ENCODE results near the gene OR12D2.
"Not testable (repeated sequence)": the region's sequence is repeated elsewhere in the genome, so short reads cannot be mapped to it uniquely, and the experiment has no call there.

The OR12D2 gene

GRCh38 chr6:29395331-29395730 lies at the start of gene OR12D2:
TSS of gene OR12D2 (plus strand) at chr6:29395631. CDS start at chr6:29396700, 1,069 bp downstream.
- no peak for DNase-seq (ENCODE audit: low read depth)

- DNase-seq (ENCODE audit: low read depth) = not testable (repeated sequence)
These were observed 46.1 kb upstream of the OR12D2 start for GRCh38 chr6:29349348-29349747.

GRCh38 chr6:29354980-29355379 lies 40.5 kb upstream of the OR12D2 start:
- no peak for DNase-seq (ENCODE audit: low read depth)

GRCh38 chr6:29355603-29356002 lies 39.8 kb upstream of the OR12D2 start:
- no peak for DNase-seq (ENCODE audit: low read depth)

GRCh38 chr6:29368765-29369164 lies 26.7 kb upstream of the OR12D2 start, which contains the start of gene OR5V1:
TSS of gene OR5V1 (minus strand) at chr6:29368865. CDS start at chr6:29356195, 12,670 bp downstream.
- no peak for DNase-seq (ENCODE audit: low read depth)

- DNase-seq (ENCODE audit: low read depth) = no peak
These were observed 20.2 kb upstream of the OR12D2 start, which contains the start of gene OR12D3 for GRCh38 chr6:29375191-29375590. TSS of gene OR12D3 (minus strand) at chr6:29375291. CDS start at chr6:29375287, 4 bp downstream.

- DNase-seq (ENCODE audit: low read depth) = no peak
These were observed 19.4 kb upstream of the OR12D2 start for GRCh38 chr6:29376003-29376402.

GRCh38 chr6:29388533-29388932 lies 6.9 kb upstream of the OR12D2 start:
- DNase-seq (ENCODE audit: low read depth) = no peak

- DNase-seq (ENCODE audit: low read depth) = no peak
These were observed 4.1 kb downstream of the OR12D2 start for GRCh38 chr6:29399525-29399924.

- DNase-seq (ENCODE audit: low read depth) = no peak
These were observed 8.4 kb downstream of the OR12D2 start for GRCh38 chr6:29403801-29404200.

GRCh38 chr6:29414588-29414987 lies 19.2 kb downstream of the OR12D2 start, which contains the start of gene OR12D1:
TSS of gene OR12D1 (plus strand) at chr6:29414928.
- no peak for DNase-seq (ENCODE audit: low read depth)

GRCh38 chr6:29419516-29419915 lies 24.1 kb downstream of the OR12D2 start:
- DNase-seq (ENCODE audit: low read depth) = no peak

- no peak for DNase-seq (ENCODE audit: low read depth)
These were observed 28.7 kb downstream of the OR12D2 start for GRCh38 chr6:29424168-29424567.

- no peak for DNase-seq (ENCODE audit: low read depth)
These were observed 29.1 kb downstream of the OR12D2 start for GRCh38 chr6:29424575-29424974.

GRCh38 chr6:29425075-29425474 lies 29.6 kb downstream of the OR12D2 start:
- DNase-seq (ENCODE audit: low read depth) = no peak

GRCh38 chr6:29426654-29427053 lies 31.2 kb downstream of the OR12D2 start:
- no peak for DNase-seq (ENCODE audit: low read depth)

- DNase-seq (ENCODE audit: low read depth) = not testable (repeated sequence)
These were observed 41.3 kb downstream of the OR12D2 start for GRCh38 chr6:29436730-29437129.

- no peak for DNase-seq (ENCODE audit: low read depth)
These were observed 43.6 kb downstream of the OR12D2 start, which contains the start of gene OR10C1 for GRCh38 chr6:29439006-29439405. TSS of gene OR10C1 (plus strand) at chr6:29439306. CDS start at chr6:29440016, 710 bp downstream.

GRCh38 chr6:29442719-29443118 lies 47.3 kb downstream of the OR12D2 start:
- DNase-seq (ENCODE audit: low read depth) = no peak

- not testable (repeated sequence) for DNase-seq (ENCODE audit: low read depth)
These were observed 48.6 kb downstream of the OR12D2 start for GRCh38 chr6:29444031-29444430.
